Measurements from ENCODE around the gene FCHO1.
"Not testable (repeated sequence)": the region's sequence is repeated elsewhere in the genome, so short reads cannot be mapped to it uniquely, and the experiment has no call there.

FCHO1 gene

GRCh38 chr19:17764348-17764747 is 13.1 kb downstream of the FCHO1 start:
- DNase-seq, result no peak

GRCh38 chr19:17765069-17765618 is 13.9 kb downstream of the FCHO1 start:
- DNase-seq, result peak; percentile 35

- peak; percentile 74 for DNase-seq
These were observed 15.4 kb downstream of the FCHO1 start for GRCh38 chr19:17766543-17767131.

- no peak for DNase-seq
These were observed 16.3 kb downstream of the FCHO1 start for GRCh38 chr19:17767559-17767958.

- no peak for DNase-seq
These were observed 19.3 kb downstream of the FCHO1 start for GRCh38 chr19:17770613-17771012.

GRCh38 chr19:17772172-17772571 is 20.9 kb downstream of the FCHO1 start:
- peak; percentile 34 for DNase-seq

GRCh38 chr19:17775245-17775927 is 24.1 kb downstream of the FCHO1 start:
- DNase-seq, result peak; percentile 79

- DNase-seq, result no peak
These were observed 24.9 kb downstream of the FCHO1 start for GRCh38 chr19:17775991-17776803.

GRCh38 chr19:17777840-17778239 is 26.6 kb downstream of the FCHO1 start:
- not testable (repeated sequence) for DNase-seq

GRCh38 chr19:17778251-17778967 is 27.1 kb downstream of the FCHO1 start:
- DNase-seq, result peak; percentile 86

GRCh38 chr19:17778968-17779929 is 28.0 kb downstream of the FCHO1 start:
- peak; percentile 82 for DNase-seq

GRCh38 chr19:17780781-17781180 is 29.5 kb downstream of the FCHO1 start:
- no peak for DNase-seq

- not testable (repeated sequence) for DNase-seq
These were observed 32.4 kb downstream of the FCHO1 start for GRCh38 chr19:17783721-17784120.

GRCh38 chr19:17784201-17785008 is 33.1 kb downstream of the FCHO1 start:
- peak; percentile 85 for DNase-seq

GRCh38 chr19:17787274-17787913 is 36.1 kb downstream of the FCHO1 start:
- DNase-seq, result no peak

GRCh38 chr19:17788632-17789031 is 37.4 kb downstream of the FCHO1 start:
- DNase-seq, result no peak

- DNase-seq, result no peak
These were observed 38.9 kb downstream of the FCHO1 start for GRCh38 chr19:17790059-17790780.

- no peak for DNase-seq
These were observed 43.1 kb downstream of the FCHO1 start for GRCh38 chr19:17794412-17794730.

- no peak for DNase-seq
These were observed 43.6 kb downstream of the FCHO1 start, which contains the start of gene B3GNT3 for GRCh38 chr19:17794731-17795494. TSS of gene B3GNT3 (plus strand) at chr19:17795138. CDS start at chr19:17807808, 12,670 bp downstream.

Data from OCI-M1 (cell line).